ENCODE data around the gene SELENOO. TPM values are rescaled to one million over a fixed set of nuclear protein-coding genes. Genes with fewer than 3 reads are reported as not detected.

Gene SELENOO
- total RNA-seq, 6 experiments from 2014 or later, result 51.1 to 67.8 (median 59.2) TPM

GRCh38 chr22:50175191-50175461 is 25.7 kb upstream of the SELENOO start:
- H3K27me3 ChIP-seq, result no peaks in the 10 kb centered on the region
- no peak for DNase-seq

GRCh38 chr22:50175921-50176849 is 24.6 kb upstream of the SELENOO start:
- Histone ChIP-seq H3K4me3 (no peak overlapping the region), H3K27me3 (no peaks in the 10 kb centered on the region), H3K36me3 (no peaks in the 10 kb centered on the region), H3K27ac (no peak overlapping the region), H3K9me3 (no peaks in the 10 kb centered on the region), H3K4me1 (peaks cover 0 to 10% (median 0%) of the 10 kb centered on the region in 4 donors)
- TF ChIP-seq, protein P1, sequence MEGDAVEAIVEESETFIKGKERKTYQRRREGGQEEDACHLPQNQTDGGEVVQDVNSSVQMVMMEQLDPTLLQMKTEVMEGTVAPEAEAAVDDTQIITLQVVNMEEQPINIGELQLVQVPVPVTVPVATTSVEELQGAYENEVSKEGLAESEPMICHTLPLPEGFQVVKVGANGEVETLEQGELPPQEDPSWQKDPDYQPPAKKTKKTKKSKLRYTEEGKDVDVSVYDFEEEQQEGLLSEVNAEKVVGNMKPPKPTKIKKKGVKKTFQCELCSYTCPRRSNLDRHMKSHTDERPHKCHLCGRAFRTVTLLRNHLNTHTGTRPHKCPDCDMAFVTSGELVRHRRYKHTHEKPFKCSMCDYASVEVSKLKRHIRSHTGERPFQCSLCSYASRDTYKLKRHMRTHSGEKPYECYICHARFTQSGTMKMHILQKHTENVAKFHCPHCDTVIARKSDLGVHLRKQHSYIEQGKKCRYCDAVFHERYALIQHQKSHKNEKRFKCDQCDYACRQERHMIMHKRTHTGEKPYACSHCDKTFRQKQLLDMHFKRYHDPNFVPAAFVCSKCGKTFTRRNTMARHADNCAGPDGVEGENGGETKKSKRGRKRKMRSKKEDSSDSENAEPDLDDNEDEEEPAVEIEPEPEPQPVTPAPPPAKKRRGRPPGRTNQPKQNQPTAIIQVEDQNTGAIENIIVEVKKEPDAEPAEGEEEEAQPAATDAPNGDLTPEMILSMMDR (IDR thresholded peaks at IDR 0.05), result no peak
- TF ChIP-seq POLR2A (IDR thresholded peaks at IDR 0.05), result no peak
- intact Hi-C loops (cut with DNase I), result no loop called here
- peak in 2 of 3 donors; percentile 43 to 44 for DNase-seq
- WGBS (ENCODE audit: insufficient coverage, low coverage, low lambda C conversion rate, missing lambda C conversion rate), result 96% methylated on average over 7 of the region's 27 CpGs
- no peak for ATAC-seq

More at GRCh38 chr22:50175191-50175461, 25.7 kb upstream of the SELENOO start:
- Histone ChIP-seq H3K36me3 (no peaks in the 10 kb centered on the region), H3K27ac (no peak overlapping the region), H3K9me3 (no peaks in the 10 kb centered on the region), H3K4me1 (peaks cover 0 to 15% (median 0%) of the 10 kb centered on the region in 4 donors), H3K4me3 (no peak overlapping the region)
- ATAC-seq, result no peak
- intact Hi-C loops (cut with DNase I), result no loop called here
- TF ChIP-seq POLR2A (IDR thresholded peaks at IDR 0.05), result no peak
- TF ChIP-seq, protein P1 (IDR thresholded peaks at IDR 0.05), result no peak
- no CpG with 5 or more reads among the region's 6 CpGs for WGBS (ENCODE audit: insufficient coverage, low coverage, low lambda C conversion rate, missing lambda C conversion rate)

DNA sequence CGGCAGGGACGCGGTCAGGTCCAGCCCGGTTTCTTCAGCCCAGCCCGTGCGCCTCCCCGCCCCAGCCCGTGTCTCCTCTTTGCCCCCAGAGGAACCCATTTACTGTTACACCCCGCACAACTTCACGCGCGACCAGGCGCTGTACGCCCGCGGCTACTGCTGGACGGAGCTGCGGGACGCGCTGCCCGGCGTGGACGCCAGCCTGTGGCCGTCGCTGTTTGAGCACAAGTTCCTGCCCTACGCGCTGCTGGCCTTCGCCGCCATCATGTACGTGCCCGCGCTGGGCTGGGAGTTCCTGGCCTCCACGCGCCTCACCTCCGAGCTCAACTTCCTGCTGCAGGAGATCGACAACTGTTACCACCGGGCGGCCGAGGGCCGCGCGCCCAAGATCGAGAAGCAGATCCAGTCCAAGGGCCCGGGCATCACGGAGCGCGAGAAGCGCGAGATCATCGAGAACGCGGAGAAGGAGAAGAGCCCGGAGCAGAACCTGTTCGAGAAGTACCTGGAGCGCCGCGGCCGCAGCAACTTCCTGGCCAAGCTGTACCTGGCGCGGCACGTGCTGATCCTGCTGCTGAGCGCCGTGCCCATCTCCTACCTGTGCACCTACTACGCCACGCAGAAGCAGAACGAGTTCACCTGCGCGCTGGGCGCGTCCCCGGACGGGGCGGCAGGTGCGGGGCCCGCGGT is 23.8 kb upstream of the SELENOO start:
- Histone ChIP-seq H3K4me1 (peaks cover 0 to 4% (median 0%) of the 10 kb centered on the region in 4 donors), H3K4me3 (no peak overlapping the region), H3K27me3 (no peaks in the 10 kb centered on the region), H3K36me3 (no peaks in the 10 kb centered on the region), H3K9me3 (no peaks in the 10 kb centered on the region), H3K27ac (no peak overlapping the region)
- DNase-seq, result peak in 2 of 3 donors; percentile 40 to 53
- 92% methylated on average over 9 of the region's 76 CpGs for WGBS (ENCODE audit: insufficient coverage, low coverage, low lambda C conversion rate, missing lambda C conversion rate)
- TF ChIP-seq POLR2A (IDR thresholded peaks at IDR 0.05), result no peak
- TF ChIP-seq, protein P1 (IDR thresholded peaks at IDR 0.05), result no peak
- intact Hi-C loops (cut with DNase I), result no loop called here
- ATAC-seq, result no peak

- WGBS (ENCODE audit: insufficient coverage, low coverage, low lambda C conversion rate, missing lambda C conversion rate), result 93% methylated on average over 35 of the region's 98 CpGs
- intact Hi-C loops (cut with DNase I), result no loop called here
- ATAC-seq (no peak), DNase-seq (peak in 2 of 3 donors; percentile 25 to 49)
- Histone ChIP-seq H3K27ac (no peak overlapping the region), H3K9me3 (no peaks in the 10 kb centered on the region), H3K36me3 (no peaks in the 10 kb centered on the region), H3K4me3 (no peak overlapping the region), H3K4me1 (no peaks in the 10 kb centered on the region), H3K27me3 (no peaks in the 10 kb centered on the region)
- no peak for TF ChIP-seq POLR2A (IDR thresholded peaks at IDR 0.05)
- TF ChIP-seq, protein P1 (IDR thresholded peaks at IDR 0.05), result no peak
These were observed 23.0 kb upstream of the SELENOO start for GRCh38 chr22:50177537-50178470.

All from right lobe of liver (tissue), 6 donors.